HG03469 (cell line): ENCODE results near the gene RUFY4.
A peak's percentile ranks its signal among the peaks of the same experiment; 100 is the strongest.

Experiments
- ATAC-seq: cut with Tn5 transposase; IDR thresholded peaks from one replicate; pipeline ENCODE4 v1.9.1; 2021; ENCODE audit warnings: mild to moderate bottlenecking, moderate library complexity, moderate number of reproducible peaks; ENCODE audit not compliant: unreplicated experiment

The RUFY4 gene, protein sequence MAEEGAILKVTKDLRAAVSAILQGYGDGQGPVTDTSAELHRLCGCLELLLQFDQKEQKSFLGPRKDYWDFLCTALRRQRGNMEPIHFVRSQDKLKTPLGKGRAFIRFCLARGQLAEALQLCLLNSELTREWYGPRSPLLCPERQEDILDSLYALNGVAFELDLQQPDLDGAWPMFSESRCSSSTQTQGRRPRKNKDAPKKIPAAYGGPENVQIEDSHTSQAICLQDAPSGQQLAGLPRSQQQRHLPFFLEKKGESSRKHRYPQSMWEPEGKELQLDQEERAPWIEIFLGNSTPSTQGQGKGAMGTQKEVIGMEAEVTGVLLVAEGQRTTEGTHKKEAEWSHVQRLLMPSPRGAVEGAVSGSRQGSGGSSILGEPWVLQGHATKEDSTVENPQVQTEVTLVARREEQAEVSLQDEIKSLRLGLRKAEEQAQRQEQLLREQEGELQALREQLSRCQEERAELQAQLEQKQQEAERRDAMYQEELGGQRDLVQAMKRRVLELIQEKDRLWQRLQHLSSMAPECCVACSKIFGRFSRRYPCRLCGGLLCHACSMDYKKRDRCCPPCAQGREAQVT

DNA sequence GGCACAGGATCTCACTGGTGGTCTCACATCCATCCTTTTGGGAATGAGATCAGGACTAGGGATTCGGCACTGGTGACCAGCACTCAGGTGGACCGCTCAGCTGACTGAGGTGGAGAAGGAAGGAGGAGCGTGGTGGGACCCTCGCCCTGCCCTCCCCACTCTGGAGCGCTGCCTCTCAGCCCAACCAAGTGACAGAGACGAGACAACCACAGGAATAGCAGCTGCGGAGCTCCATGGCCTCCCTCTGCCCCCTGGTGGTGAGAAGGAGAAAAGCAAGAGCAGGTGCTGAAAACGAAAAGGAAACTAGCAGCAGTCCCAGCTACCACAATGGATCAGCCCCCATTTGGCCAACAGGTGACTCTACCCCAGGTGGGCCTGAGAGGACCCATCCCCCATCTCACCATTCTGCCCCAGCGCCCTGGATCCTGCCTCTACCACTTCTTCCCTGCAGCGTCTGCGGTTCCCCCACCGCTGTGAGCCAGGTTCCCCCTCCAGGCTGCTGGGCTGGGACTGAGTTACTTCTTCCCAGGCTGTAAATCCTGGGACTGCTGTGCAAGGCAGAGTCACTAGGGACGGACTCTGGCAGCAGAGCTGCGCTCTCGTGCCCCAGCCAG lies at the start of gene RUFY4:
Gene RUFY4 (plus strand): TSS at position 533 of the 614 bp plus-strand sequence. CDS start 1,353 bp downstream, outside the sequence.
- ATAC-seq = peak; percentile 81

DNA sequence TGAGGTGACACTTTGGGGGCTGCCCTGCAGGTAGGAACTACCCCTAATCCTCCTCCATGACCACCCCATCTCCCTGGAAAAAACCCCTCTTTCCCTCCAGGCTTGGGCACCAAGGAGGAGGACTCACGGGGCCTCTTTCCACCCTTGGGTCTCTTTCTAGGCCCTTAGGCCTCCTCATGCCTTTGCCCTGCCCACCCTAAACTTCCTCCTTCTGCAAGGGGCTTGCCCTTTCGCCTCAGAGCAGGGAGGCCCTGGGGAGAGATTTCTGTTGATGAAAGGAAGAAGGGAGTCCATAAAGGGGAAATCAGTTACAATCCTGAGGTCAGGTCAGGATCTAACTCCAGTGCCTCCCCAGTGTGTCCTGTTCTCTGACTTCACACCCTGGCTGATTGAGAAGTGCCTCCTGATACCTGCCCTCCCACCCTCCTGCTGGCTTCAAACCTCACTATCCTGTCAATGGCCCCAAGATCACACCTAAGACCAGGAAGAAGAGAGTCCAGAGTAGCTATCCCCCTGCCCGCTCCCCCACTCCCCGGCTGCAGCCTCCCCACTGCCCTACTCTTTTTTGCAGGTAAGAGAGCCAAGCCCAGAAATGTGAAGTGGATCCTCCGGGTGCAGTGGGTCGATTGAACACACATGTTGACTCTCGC lies 49.5 kb upstream of the RUFY4 start:
- ATAC-seq = no peak

DNA sequence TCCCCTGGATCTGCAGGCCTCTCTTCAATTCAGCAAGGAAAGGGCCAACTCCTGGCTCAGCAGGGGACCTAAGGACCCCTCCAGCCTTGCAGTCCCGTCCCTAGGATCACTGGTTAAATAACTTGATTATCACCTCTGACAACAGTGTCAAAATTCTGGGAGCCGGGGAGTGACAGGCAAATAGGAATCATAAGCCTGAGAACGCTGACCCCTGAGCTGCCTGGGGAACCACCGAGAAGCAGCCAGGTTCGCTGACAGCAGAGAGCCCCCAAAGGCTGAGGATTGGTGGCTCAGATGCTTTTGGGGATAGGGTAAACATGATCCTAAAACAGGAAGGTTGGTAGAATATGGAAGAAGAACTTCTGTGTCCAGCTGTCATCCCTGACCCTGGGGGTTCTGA lies 48.8 kb upstream of the RUFY4 start:
- ATAC-seq = no peak

DNA sequence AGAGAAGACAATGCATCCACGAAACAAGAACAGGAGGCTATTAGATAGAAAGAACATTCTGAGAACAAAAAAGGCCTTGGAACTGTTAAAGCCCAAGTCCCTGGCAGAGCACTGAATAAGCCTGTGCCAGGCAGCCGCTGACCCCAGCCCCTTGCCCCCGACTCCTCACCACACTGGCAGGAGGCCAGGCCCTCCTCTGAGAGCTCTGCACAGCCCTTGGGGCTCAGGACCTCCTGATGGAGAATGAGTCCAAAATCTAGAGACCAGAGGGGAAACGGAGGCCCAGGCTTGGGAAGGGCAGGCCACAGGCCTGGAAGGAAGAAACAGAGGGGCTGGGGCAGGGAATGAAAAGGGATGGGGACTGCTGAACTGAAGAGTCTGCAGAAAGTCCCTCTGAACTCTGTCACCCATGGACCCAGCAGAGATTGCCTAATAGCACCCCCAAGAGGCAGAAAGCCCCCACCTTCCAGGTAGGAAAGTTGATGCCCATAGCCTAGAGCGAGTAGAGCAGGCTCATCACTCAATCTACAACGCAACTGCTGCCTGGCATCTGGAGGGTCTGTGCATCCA lies 48.0 kb upstream of the RUFY4 start:
- ATAC-seq = no peak

DNA sequence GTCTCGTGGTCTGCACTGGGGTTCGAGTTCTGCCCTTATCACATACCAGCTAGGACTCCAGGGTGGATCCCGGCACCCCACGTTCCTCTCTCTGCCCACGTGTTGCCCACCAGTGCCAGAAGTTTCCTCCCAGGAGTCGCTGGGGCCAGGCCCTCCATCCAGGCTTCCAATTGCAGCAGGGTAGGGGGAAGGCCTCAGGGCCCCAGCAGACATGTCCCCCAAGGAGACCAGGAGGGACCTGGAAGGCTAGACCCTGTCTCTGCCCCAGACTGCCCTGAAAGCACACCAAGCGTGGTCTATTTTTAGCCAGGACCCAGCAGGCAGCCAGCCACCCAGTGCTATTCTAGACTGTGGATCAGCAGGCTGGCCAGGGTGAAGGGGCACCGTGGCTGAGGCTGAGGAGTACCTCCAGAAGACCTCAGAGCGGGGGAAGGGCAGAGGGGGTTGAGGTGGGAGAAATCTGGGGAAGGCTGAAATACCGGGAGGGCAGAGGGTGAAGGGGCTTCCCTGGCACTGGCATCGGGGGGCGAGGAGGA lies 47.4 kb upstream of the RUFY4 start:
- ATAC-seq = no peak

DNA sequence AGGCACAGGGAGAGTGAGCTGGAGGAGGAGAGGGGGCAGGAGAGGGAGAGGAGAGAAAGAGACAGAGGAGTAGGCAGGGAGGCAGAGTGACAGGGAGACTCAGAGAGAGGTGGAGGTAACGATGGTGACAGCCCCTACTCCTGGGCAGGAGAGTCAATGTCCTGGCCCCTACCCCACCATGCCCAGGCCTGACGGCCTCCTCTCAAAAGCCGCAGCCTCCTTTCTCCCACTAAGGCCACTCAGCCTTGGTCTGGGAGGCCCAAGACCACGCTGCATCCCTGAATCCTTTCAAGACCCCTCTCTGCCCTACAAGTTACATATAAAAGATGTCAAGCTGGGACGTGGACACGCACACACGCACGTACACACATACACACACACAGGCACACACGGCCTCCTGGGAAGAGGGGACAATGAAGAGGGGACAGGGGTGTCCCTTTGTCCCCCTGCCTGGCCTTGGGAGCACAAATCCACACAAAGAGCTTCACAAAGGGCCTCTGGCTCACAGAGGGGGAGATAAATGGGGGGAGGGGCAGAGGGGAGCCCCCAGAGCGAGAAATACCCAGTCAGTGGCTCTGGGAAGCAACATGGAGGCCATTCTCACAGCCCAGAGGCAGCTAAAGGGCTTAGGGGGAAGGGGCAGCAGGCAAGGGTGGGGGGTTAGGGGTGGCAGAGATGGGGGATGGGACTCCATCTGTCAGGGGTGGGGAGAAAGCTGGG lies 46.8 kb upstream of the RUFY4 start:
- no peak for ATAC-seq

DNA sequence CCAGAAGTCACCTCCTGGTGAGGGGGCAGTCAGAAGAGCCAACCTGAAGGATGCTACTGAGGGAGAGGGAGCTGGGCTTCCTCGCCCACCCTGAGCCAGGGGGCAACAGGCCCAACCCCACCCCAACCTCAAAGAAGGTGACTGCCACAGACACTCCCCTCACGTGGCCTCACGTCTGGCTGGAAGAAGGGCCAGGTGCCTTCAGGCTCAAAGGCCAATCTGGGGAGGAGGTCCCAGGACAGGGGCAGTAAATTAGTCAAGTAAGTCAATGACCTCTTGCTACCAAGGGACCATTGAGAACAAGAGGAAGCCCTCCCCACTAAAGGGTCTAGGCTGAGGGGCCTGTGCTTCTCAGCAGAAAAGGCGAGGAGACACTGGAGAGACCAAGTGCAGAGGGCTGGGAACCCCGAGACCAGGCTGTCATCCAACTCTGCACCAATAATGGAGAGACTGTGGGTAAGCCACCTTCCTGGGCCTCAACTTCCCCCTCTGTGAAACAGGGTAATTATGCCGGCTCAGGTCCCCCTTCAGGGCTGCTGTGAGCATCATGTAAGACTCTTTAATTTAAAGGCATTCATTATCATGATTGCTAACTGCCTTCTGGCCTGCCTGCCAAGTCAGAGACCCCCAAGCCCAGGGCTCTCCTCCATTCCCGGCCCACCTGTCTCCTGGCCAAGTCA lies 46.1 kb upstream of the RUFY4 start:
- ATAC-seq = no peak

DNA sequence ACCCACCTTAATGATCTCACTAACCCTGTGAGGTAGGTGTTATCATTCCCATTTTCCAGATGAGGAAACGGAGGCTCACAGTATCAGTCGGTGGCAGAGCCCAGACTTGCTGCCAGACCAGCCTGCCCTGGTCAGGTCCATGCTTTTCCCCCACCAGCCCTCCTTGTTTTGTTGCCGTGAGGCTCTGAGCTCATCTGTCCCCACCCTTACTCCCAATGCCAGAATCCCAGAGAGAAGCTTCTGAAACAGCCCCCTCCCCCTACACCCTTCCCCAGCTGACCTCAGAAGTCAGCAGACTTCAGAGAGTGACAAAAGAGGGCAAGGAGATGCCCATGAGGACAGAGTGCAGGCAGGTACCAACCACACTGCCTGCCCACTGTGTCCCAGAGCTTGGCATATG lies 45.4 kb upstream of the RUFY4 start:
- ATAC-seq = no peak

DNA sequence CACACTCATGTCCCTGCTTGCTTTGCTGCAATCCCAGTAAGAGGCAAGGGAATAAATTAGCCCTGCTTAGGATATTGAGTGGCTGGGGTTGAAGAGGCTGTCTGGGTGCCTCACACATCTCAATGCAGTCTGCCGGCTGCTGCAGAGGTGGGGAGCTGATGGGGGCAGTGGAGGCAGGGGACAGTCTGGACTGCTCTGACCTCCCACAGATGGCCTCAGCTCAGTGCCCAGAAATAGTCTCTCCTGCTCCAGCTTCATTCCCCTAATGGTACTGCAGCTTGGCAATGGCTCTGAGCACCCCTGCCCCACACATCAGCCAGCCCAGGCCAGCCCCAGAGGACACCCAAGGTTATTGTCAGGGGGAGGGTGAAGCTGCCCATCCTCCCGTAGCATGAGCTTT lies 44.7 kb upstream of the RUFY4 start:
- ATAC-seq = no peak

DNA sequence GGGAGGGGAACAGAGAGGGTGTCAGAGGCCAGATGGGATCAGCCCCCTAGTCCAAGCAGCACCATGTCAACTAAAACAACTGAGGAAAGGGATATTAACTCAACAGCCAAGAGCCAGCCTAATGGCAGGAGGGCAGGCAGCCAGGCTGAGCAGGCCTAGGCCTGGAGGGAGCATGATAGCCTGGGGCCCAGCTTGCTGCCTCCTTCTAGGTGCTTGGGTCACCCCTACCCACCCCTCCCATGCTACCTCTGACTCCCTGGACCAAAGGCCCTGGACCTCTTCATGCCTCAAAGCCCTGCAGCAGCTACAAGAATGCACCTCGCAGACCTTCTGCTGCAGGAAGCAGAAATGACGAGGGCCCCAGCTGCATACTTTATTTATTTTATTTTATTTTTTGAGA lies 44.2 kb upstream of the RUFY4 start:
- no peak for ATAC-seq

DNA sequence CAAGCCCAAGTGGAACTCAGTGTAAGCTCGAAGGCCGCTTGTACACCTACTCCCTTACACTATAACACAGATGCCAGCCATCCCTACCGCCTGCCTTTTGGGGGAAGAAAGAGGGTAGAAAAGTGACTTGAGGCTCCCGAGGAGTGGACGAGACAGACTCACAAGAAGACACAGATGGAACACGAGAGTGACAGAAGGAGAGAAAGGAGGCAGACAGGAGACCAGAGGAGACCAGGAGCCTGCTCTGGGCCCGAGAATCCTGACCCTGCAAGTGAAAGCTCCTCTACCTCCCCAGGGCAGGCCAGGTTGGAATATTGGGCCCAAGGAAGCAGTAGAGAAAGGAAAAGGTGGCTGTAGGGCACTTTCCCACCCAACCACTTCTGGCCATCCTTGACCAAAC lies 42.8 kb upstream of the RUFY4 start:
- no peak for ATAC-seq

DNA sequence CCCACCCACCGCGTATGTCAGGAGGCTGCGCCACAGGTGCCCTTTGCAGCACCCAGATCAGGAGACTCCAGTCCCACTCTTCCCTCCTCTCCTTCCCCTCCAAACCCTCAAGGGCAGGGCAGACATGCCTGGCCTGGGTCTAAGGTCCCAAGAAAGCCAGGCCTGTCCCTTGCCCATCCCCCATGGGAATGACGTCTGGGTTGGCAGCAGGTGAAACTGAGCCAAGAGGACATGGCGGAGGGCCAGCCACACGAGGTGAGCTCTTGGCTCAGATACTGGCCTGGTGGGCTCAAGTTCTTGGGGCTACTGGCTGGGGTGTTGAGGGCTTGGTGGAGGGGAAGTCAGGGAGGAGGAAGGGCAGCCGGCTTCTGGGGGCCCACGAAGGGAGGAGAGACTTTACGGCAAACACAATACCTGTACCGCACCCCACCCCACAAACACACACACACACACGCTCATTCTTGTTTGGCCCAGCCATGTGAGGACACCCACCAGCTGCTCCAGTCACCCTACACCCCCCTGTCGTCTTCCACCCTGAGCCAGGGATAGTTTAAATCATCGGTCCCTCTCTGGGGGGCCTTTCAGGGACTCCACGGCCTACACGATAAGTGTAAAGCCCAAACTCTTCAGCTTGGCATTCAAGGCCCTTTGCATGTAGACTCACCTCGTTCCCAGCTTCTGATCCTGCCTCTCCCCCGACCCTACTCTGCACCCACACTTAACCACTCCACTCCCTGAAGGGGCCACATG lies 42.2 kb upstream of the RUFY4 start:
- ATAC-seq = no peak

DNA sequence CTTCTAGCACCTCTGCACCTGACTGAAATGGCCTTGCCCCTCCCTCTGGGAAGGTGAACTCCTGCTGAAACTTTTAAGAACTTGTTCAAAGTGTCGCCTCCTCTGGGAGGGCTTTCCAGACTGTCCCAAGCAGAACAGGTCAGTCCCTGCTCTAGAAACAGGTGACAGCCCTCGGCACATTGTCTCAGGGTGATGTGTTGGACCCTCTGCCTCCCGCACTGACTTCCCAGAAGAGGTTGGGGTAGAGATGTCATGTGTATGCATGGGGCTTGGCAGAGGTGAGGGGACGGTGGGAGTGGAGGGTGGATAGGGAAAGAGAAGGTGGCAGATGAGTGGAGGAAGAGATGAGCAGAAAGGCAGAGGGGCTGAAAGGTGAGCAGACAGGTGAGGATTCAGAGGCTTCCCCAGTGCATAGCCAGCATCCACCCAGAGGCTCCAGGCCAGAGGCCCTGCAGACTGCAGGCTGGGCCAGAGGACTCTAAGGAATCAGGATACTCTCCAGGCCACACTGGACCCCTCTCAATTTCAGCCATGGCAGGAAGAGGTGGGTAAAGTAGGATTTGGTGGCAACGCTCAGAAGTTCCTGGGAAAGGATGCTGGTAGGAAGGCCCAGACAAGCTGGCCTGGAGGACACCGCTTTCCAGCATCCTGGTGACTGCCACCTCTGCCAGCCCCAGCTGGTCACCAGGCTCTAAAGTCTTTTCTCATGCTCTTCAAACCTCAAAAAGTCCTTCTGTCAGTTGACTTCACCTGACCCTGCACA lies 41.4 kb upstream of the RUFY4 start:
- no peak for ATAC-seq

DNA sequence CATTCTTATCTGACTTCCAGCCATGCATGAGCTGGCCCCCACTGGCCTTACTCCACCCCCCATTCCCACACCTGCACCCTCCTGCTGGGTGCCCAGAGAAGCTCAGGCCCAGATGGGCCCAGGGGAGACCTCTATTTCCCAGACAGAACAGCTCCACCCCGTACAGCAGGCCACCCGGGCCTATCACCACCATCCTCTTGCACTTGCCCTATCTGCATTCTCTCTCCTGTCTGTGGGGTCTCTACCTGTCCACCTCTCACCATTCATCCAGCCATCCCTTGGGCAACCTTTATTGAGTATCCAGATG lies 40.9 kb upstream of the RUFY4 start:
- no peak for ATAC-seq

DNA sequence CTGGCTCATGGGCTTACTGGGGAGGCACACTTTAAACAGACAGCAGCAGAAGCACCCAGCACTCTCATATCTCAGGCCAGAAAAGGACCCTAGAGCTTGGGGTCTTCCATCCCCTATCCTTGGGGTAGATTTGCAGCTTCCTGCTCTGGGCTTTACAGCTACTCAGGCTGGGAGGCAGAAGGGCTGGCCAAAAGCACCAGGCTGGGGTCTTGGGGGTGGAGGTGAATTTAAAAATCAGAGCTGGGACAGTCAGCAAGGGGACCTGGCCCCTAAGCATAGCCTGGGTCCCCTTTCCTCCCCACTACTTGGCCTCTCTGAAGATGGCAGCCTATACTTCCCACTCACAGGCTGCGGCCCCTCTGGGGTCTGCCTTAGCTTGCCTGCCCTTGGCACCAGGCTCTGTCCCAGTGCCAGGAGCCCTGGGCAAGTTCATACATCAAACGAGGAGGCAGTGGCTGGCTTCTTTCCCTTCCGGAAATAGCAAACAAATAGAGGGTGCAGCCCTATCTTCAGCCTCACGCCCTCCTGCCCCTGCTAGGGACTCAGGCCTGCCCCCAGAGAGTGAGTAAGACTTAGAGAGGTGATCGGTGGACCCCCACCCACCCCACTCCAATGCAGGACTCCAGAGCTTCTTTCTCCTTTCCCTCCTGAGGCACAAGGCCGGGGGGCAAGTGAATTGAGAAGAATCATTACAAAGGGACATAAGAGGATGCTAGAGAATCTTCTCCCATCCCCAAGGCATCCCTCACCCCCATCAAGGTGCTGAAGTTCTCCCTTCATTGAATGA lies 40.3 kb upstream of the RUFY4 start:
- ATAC-seq = no peak

DNA sequence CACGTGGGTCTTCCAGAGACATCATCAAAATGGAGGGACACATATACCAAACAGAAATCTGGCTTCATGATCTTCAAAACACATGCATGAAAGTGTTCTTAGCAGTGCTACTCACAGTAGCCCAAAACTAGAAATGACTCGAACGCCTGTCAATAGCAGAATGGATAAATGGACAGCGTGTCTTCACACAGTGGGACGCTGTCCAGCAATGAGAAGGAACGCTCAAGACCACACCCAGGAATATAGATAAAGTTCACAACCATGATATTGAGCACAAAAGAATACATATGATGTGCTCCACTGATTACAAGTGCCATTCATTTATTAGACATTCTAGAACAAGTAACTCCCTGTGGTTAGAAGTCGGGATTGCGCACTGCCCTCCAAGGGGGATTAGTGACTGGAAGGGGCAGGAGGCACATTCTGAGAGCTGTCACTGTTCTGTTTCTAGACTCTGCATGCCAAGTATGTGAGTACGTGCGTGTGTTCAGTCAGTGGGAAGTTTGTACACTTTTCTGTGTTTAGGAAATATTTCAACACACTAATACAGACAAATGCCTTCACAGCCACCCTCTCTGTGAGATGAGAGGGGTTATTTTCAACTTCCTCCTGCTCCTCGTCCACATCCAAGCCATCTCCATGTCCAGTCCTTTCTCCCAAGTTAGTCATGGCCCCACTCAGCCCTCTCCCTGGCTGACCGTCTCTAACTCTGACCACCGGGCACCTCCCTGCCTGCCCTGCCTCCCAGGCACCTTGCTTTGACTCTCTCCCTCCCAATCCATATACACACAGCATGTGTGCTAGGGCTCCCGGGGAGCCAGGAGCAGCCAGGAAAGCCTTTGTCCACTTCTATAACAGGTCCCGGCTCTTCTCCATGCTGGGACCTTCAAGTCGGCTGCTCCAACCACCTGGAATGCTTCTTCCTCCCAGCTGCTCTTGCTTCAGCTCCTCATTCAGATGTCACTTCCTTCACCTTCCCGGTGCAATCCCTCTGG lies 39.4 kb upstream of the RUFY4 start:
- ATAC-seq = no peak
